Mesothelial cell of epicardium (in vitro differentiated cells): ENCODE data around the gene HDHD2. TPM values are rescaled to one million over a fixed set of nuclear protein-coding genes. Genes with fewer than 3 reads are reported as not detected.
"Not testable (repeated sequence)": the region's sequence is repeated elsewhere in the genome, so short reads cannot be mapped to it uniquely, and the experiment has no call there.

ENCODE experiments used
- DNase-seq, 2 experiments: peaks; one replicate each; pipeline ENCODE4 v3.0.0; 2021; ENCODE audit warnings: low spot score in 2 of 2; ENCODE audit not compliant: unreplicated experiment in 2 of 2
- H3K27ac Mint-ChIP-seq: 2 replicates; pipeline ENCODE4 v1.8.0; 2021; ENCODE audit warnings: mixed read lengths
- H3K27me3 Mint-ChIP-seq: 2 replicates; pipeline ENCODE4 v1.8.0; 2021; ENCODE audit warnings: low read depth, mixed read lengths
- H3K36me3 Mint-ChIP-seq: 2 replicates; pipeline ENCODE4 v1.8.0; 2021; ENCODE audit warnings: mixed read lengths
- H3K4me1 Mint-ChIP-seq: 2 replicates; pipeline ENCODE4 v1.8.0; 2021; ENCODE audit warnings: mixed read lengths
- H3K4me3 Mint-ChIP-seq: 2 replicates; pipeline ENCODE4 v1.8.0; 2021; ENCODE audit warnings: mild to moderate bottlenecking, moderate library complexity, mixed read lengths
- H3K9me3 Mint-ChIP-seq: 2 replicates; pipeline ENCODE4 v1.8.0; 2021; ENCODE audit warnings: mixed read lengths
- CTCF ChIP-seq: fragments of 200-600 bp; sonication (generic); IDR thresholded peaks from one replicate; pipeline ENCODE4 v1.5.0; 2021; ENCODE audit warnings: antibody characterized with exemption; ENCODE audit not compliant: unreplicated experiment
- total RNA-seq: library from RNA; stranded (reverse); gene quantifications from 3 replicates; pipeline ENCODE4 v1.2.1, GENCODE V29; 2021

The HDHD2 gene
- total RNA-seq, 1 donor from 2014 or later: 41.0 TPM

GRCh38 chr18:47172476-47172875 lies 22.2 kb upstream of the HDHD2 start:
- Mint-ChIP-seq H3K27ac (no peak overlapping the region), H3K9me3 (no peaks in the 10 kb centered on the region), H3K36me3 (no peaks in the 10 kb centered on the region), H3K4me3 (no peak overlapping the region), H3K4me1 (no peaks in the 10 kb centered on the region), H3K27me3 (peaks cover 6% of the 10 kb centered on the region)
- no peak for DNase-seq
- no peak for TF ChIP-seq CTCF

- TF ChIP-seq CTCF: no peak
- Mint-ChIP-seq H3K4me1 (peaks cover 4% of the 10 kb centered on the region), H3K9me3 (no peaks in the 10 kb centered on the region), H3K27ac (peak overlapping the region; percentile 18), H3K27me3 (no peaks in the 10 kb centered on the region), H3K4me3 (no peak overlapping the region), H3K36me3 (no peaks in the 10 kb centered on the region)
- no peak for DNase-seq
These were observed 18.6 kb upstream of the HDHD2 start for GRCh38 chr18:47168913-47169312.

GRCh38 chr18:47168509-47168908 lies 18.2 kb upstream of the HDHD2 start:
- peaks cover 4% of the 10 kb centered on the region for H3K4me1 Mint-ChIP-seq
- no peaks in the 10 kb centered on the region for H3K9me3 Mint-ChIP-seq
- no peak overlapping the region for H3K4me3 Mint-ChIP-seq
- H3K36me3 Mint-ChIP-seq: no peaks in the 10 kb centered on the region
- no peak for TF ChIP-seq CTCF
- no peaks in the 10 kb centered on the region for H3K27me3 Mint-ChIP-seq
- no peak overlapping the region for H3K27ac Mint-ChIP-seq
- DNase-seq: no peak

GRCh38 chr18:47166294-47166693 lies 16.0 kb upstream of the HDHD2 start:
- Mint-ChIP-seq H3K27ac (no peak overlapping the region), H3K36me3 (no peaks in the 10 kb centered on the region), H3K9me3 (no peaks in the 10 kb centered on the region), H3K4me3 (no peak overlapping the region), H3K27me3 (no peaks in the 10 kb centered on the region), H3K4me1 (peaks cover 4% of the 10 kb centered on the region)
- no peak for DNase-seq
- TF ChIP-seq CTCF: no peak

- no peaks in the 10 kb centered on the region for H3K9me3 Mint-ChIP-seq
- H3K4me3 Mint-ChIP-seq: no peak overlapping the region
- no peak for TF ChIP-seq CTCF
- peaks cover 7% of the 10 kb centered on the region for H3K4me1 Mint-ChIP-seq
- no peak for DNase-seq
- no peak overlapping the region for H3K27ac Mint-ChIP-seq
- H3K36me3 Mint-ChIP-seq: no peaks in the 10 kb centered on the region
- no peaks in the 10 kb centered on the region for H3K27me3 Mint-ChIP-seq
These were observed 12.9 kb upstream of the HDHD2 start for GRCh38 chr18:47163241-47163640.

- DNase-seq: no peak
- Mint-ChIP-seq H3K27ac (no peak overlapping the region), H3K4me3 (no peak overlapping the region), H3K27me3 (no peaks in the 10 kb centered on the region), H3K4me1 (peaks cover 3% of the 10 kb centered on the region), H3K9me3 (no peaks in the 10 kb centered on the region), H3K36me3 (no peaks in the 10 kb centered on the region)
- no peak for TF ChIP-seq CTCF
These were observed 10.0 kb upstream of the HDHD2 start for GRCh38 chr18:47160256-47160655.

- not testable (repeated sequence) for H3K27ac Mint-ChIP-seq, H3K4me3 Mint-ChIP-seq, DNase-seq, H3K9me3 Mint-ChIP-seq, H3K4me1 Mint-ChIP-seq, H3K36me3 Mint-ChIP-seq, H3K27me3 Mint-ChIP-seq
These were observed 8.1 kb upstream of the HDHD2 start for GRCh38 chr18:47158404-47158803.
